Right lung (tissue), 5 donors: ENCODE results near the gene GNAT2. TPM values are rescaled to one million over a fixed set of nuclear protein-coding genes. Genes with fewer than 3 reads are reported as not detected.
A peak's percentile ranks its signal among the peaks of the same experiment; 100 is the strongest.

ENCODE experiments used
- DNase-seq, 2 donors: peaks; one replicate each; pipeline ENCODE4 v3.0.0-alpha.2; 2013
- polyA plus RNA-seq, 5 donors: library from polyadenylated mRNA; unstranded; fragments of 120-200 nt; gene quantifications; one replicate each; pipeline versions ENCODE4 v1.2.1 to v1.2.3, GENCODE V29; 2013; ENCODE audit warnings: inconsistent platforms in 1 of 5, low replicate concordance in 1 of 5; ENCODE audit not compliant: insufficient read length in 5 of 5, insufficient read depth in 1 of 5

GNAT2 gene
- polyA plus RNA-seq, 5 donors: 0.11 TPM; not detected in 4

- no peak for DNase-seq
Observed at GRCh38 chr1:109610609-109611307, 8.7 kb downstream of the GNAT2 start.

GRCh38 chr1:109609881-109610280 is 9.5 kb downstream of the GNAT2 start:
- no peak for DNase-seq

- DNase-seq: no peak
Observed at GRCh38 chr1:109605381-109605780, 14.0 kb downstream of the GNAT2 start.

GRCh38 chr1:109603229-109603628 is 16.2 kb downstream of the GNAT2 start:
- DNase-seq: no peak

GRCh38 chr1:109598655-109599054 is 20.8 kb downstream of the GNAT2 start:
- DNase-seq: no peak

GRCh38 chr1:109598156-109598555 is 21.3 kb downstream of the GNAT2 start:
- no peak for DNase-seq

- DNase-seq: no peak
Observed at GRCh38 chr1:109595531-109595930, 23.9 kb downstream of the GNAT2 start.

GRCh38 chr1:109592916-109593315 is 26.5 kb downstream of the GNAT2 start:
- no peak for DNase-seq

GRCh38 chr1:109589679-109590078 is 29.7 kb downstream of the GNAT2 start:
- no peak for DNase-seq

- DNase-seq: no peak
Observed at GRCh38 chr1:109589177-109589576, 30.2 kb downstream of the GNAT2 start.

- no peak for DNase-seq
Observed at GRCh38 chr1:109586055-109586454, 33.4 kb downstream of the GNAT2 start.

- DNase-seq: no peak
Observed at GRCh38 chr1:109584766-109585165, 34.6 kb downstream of the GNAT2 start.

- no peak for DNase-seq
Observed at GRCh38 chr1:109582021-109582420, 37.4 kb downstream of the GNAT2 start.

GRCh38 chr1:109579491-109579890 is 39.9 kb downstream of the GNAT2 start:
- DNase-seq: peak in 1 of 2 donors; percentile 20

GRCh38 chr1:109578947-109579443 is 40.4 kb downstream of the GNAT2 start:
- no peak for DNase-seq

- DNase-seq: no peak
Observed at GRCh38 chr1:109573785-109574184, 45.6 kb downstream of the GNAT2 start.

- no peak for DNase-seq
Observed at GRCh38 chr1:109570414-109570813, 49.0 kb downstream of the GNAT2 start.

- DNase-seq: no peak
Observed at GRCh38 chr1:109569323-109569722, 50.1 kb downstream of the GNAT2 start.

- DNase-seq: no peak
Observed at GRCh38 chr1:109567877-109568672, 51.3 kb downstream of the GNAT2 start.

- DNase-seq: no peak
Observed at GRCh38 chr1:109566982-109567381, 52.4 kb downstream of the GNAT2 start.

GRCh38 chr1:109565241-109565640 is 54.2 kb downstream of the GNAT2 start:
- DNase-seq: no peak

- DNase-seq: no peak
Observed at GRCh38 chr1:109564194-109564878, 55.1 kb downstream of the GNAT2 start.

GRCh38 chr1:109559995-109560394 is 59.4 kb downstream of the GNAT2 start:
- DNase-seq: no peak
